Subcutaneous adipose tissue (tissue), 4 donors: Measurements from ENCODE around the gene TMEM63C. TPM values are rescaled to one million over a fixed set of nuclear protein-coding genes. Genes with fewer than 3 reads are reported as not detected.

Experiments used
- total RNA-seq, 4 donors: library from RNA; depleted of rRNA; stranded (reverse); fragments of >200 nt; gene quantifications; one replicate each; pipeline ENCODE4 v1.1.0, GENCODE V29; 2016
- TF ChIP-seq, protein P1 (sequence below): fragments of 450-650 bp; IDR thresholded peaks from one replicate; pipeline ENCODE4 v1.5.1; 2016; ENCODE audit warnings: low read depth, mild to moderate bottlenecking, control low read depth, antibody characterized with exemption, moderate library complexity

TMEM63C gene
- total RNA-seq, 4 donors from 2014 or later: 0.17 TPM; not detected in 3

DNA sequence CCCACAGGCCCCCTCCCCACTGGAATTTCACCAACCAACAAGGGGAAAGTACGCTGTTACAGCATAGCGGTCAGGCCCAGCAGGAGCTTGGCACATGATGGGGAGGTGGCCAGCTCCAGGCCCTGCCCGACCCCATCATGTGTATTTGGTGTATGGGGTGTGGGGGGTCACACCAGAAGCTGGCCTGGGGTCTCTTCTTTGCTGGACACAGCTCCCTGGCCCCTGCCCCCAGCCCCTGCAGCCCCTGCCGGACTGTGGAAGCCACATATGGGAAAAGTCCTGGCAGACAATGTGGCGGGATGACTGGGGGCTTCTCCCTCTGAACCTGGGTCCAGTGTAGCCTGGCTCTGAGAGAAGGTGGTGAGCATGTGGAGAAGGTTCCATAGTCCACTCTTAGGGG is 77.0 kb downstream of the TMEM63C start:
- TF ChIP-seq, protein P1, sequence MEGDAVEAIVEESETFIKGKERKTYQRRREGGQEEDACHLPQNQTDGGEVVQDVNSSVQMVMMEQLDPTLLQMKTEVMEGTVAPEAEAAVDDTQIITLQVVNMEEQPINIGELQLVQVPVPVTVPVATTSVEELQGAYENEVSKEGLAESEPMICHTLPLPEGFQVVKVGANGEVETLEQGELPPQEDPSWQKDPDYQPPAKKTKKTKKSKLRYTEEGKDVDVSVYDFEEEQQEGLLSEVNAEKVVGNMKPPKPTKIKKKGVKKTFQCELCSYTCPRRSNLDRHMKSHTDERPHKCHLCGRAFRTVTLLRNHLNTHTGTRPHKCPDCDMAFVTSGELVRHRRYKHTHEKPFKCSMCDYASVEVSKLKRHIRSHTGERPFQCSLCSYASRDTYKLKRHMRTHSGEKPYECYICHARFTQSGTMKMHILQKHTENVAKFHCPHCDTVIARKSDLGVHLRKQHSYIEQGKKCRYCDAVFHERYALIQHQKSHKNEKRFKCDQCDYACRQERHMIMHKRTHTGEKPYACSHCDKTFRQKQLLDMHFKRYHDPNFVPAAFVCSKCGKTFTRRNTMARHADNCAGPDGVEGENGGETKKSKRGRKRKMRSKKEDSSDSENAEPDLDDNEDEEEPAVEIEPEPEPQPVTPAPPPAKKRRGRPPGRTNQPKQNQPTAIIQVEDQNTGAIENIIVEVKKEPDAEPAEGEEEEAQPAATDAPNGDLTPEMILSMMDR: no peak

DNA sequence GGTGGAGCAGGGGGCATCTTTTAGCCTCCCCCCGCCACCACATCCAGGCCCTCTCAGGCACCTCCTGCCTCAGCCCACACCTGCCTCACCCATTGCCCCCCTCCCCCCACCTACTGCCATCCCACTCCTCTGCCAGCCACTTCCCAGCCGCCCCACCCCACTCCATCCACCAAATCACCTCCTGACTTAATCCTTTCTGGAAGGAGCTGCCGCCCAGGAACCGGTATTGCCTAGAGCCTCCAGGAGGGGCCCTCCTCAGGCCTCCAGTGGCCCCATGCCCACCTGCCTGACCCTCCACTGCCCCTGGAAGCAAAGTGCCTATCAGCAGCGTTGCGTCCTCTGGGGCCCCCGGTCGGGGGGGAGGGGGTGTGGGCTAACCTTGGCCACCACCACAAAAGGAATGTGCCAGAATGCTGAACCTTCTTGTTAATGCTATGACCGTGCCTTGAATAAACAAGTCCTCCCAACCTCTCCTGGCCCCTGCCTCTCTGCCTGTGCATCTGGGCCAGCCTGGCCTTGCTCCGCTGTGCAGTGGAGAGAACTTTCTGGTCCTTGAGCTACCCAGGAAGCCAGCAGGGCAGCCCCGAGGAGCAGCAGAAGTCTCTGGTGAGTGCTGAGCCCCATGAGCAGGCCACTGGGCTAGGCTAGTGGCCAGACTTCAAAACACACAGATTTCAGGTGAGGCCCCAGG is 77.6 kb downstream of the TMEM63C start:
- TF ChIP-seq, protein P1: no peak

DNA sequence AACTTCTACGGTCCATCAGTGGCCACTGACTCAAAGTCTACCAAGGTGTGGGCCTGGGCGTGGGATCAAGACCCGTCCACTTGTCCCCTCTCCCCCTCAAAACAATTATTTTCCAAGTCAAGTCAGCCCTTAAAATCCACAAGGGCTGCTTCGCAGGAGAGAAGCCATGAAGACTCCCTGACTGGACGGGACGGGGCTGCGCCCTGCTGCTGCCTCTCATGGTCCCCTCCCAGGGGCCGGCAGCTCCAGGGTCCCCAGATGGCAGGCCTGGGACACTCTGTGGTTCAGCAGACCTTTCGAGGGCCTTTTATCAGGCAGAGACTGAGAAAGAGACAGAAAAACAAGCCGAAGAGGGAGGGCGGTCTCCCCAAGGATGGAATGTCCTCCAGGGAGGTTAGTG is 78.6 kb downstream of the TMEM63C start:
- TF ChIP-seq, protein P1: no peak

DNA sequence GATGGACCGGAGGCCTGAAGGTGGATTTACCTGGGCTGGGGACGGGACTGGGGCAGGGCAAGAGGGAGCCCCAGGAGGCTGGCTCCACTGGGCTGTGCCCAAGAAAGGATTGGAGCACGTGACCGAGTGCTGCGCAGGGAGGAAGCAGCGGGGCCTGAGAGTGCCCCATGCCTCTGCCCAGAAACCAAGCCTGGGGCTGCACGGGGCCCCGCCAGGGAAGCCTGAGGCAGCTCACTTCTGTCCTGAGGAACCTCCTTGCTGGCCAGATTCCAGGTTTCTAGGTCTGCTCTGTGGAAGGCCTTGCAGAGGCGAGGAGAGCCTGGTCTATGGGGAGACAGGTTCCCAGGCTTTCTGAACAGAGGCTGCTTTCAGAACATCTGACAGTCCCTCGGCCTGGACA is 79.0 kb downstream of the TMEM63C start:
- TF ChIP-seq, protein P1: no peak

DNA sequence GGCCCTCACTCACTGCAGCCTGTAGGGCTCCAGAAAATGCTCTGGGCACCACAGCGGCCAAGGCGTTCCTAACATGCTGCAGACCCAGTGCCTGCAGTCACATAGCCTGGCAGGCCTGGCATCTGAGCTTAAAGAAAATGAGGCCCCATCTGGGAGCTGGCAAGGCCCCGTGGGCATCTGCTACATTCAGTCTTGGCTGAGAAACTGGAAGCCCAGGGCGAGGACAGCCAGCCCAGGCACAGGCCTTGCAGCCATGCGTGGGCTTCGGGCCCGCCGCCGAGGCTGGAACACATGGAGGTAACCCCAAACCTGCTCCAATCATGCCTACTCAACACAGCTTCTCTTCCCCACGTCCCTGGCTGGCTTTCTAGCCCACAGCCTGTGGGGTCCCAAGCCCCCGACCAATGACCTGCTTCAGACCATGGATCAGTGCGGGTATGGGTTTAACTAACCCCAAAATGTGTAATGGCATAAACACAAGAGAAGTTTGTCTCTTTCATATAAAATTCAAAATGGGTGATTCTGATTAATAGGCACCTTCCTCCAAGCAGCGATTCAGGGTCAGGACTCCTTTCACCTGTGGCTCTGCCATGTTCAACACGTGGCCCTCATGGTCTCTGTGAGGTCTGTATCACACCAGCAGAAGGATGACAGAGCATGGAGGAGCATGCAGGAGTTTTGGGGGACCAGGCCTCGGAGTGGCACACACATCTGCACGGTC is 83.0 kb downstream of the TMEM63C start:
- TF ChIP-seq, protein P1: no peak

DNA sequence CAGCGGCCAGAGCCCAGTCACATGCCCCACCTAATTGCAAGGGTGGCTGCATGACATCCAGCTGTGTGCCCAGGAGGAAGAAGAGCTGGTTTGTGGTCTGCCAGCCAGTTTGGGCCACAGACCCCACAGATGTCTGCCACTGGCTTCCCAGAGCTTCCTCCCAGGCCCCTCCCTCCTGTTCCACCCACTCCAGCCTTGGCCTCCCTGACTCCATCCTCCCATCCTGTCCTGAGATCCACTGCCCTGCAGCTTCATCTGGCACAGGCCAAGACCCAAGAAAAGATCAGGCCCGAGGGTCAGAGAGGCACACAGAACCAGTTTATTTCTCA is 83.6 kb downstream of the TMEM63C start:
- TF ChIP-seq, protein P1: no peak

DNA sequence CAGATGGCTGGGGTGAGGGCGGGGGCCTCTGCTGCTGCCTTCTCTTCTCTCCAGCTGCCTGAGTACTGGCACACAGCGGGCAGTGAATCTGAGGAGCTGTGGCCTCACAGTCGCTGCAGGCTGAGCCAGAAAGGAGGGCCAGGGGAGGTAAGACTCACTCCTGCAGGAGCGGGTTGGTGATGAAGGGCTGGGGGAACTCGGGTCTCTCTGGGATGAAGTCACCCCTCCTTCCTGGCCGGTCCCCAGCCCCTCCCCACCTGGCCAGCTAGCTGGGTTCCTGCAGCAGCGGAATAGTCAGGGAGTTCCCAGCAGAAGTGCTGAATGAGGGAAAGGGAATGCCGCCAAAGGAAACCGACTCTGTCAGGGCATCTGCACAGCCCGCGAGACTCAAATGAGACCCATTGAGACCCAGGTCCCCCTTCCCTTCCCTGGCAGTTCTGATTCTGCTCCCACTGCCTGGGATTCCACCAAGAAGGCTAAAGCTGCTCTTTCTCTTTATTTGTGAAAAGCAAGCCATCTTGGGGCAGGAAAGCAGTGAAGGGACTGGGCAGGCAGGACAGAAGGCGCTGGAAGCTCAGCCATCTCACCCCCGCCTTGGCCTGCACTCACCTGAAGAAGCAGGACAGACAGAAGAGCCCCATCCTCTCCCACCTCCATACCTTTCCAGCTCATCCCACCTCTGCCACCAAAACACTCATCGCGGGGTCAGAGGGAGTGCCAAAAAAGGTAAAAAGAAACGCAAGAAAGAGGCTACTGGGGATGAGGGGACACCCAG is 84.2 kb downstream of the TMEM63C start:
- TF ChIP-seq, protein P1: no peak
